ENCODE data around the gene MUC20. TPM values are rescaled to one million over a fixed set of nuclear protein-coding genes. Genes with fewer than 3 reads are reported as not detected.

Gene MUC20
- total and polyA plus RNA-seq, 2 of the 8 experiments (the other 6 are each of a cell fraction or from before 2014, with no cell fraction given), result 0.24 to 0.26 TPM

- Histone ChIP-seq H3K56ac (replicated peaks; ENCODE audit: insufficient read length, low read depth, low read length) (no peak overlapping the region), H3K79me1 (ENCODE audit: low read depth, low read length) (no peaks in the 10 kb centered on the region), H3K9me3 (ENCODE audit: insufficient read depth in 2 of 2, low read depth in 1 of 2, low read length in 1 of 2) (peaks cover 1 to 5% of the 10 kb centered on the region in 2 experiments; a peak in 2 of 4 replicates), H3K4me1 (replicated peaks in 1 of 4; ENCODE audit: control insufficient read depth in 3 of 4, insufficient read depth in 4 of 4, low read length in 3 of 4) (no peaks in the 10 kb centered on the region), H3K18ac (ENCODE audit: extremely low read depth, low read length) (no peak overlapping the region), H4K5ac (ENCODE audit: insufficient read length, low read depth, low read length) (no peak overlapping the region), H4K8ac (ENCODE audit: extremely low read depth, insufficient read depth, low read length) (no peak overlapping the region), H2BK5ac (ENCODE audit: low read depth, low read length) (no peak overlapping the region), H2BK15ac (ENCODE audit: low read length) (no peak overlapping the region), H3K27ac (ENCODE audit: low read depth, low read length) (no peak overlapping the region), H2AFZ (ENCODE audit: low read length) (no peak overlapping the region), H3K9ac (replicated peaks in 1 of 4; ENCODE audit: extremely low read depth in 1 of 4, low read depth in 3 of 4, low read length in 3 of 4) (no peak overlapping the region), H3K4ac (replicated peaks; ENCODE audit: insufficient read length, low read depth, low read length) (no peak overlapping the region), H3K23ac (ENCODE audit: insufficient read length) (no peak overlapping the region), H4K20me1 (replicated peaks in 1 of 2; ENCODE audit: control insufficient read depth in 1 of 2, insufficient read depth in 2 of 2, low read length in 2 of 2) (no peaks in the 10 kb centered on the region), H3K79me2 (ENCODE audit: control insufficient read depth in 1 of 2, insufficient read depth in 2 of 2, low read length in 2 of 2) (no peaks in the 10 kb centered on the region), H4K91ac (replicated peaks; ENCODE audit: insufficient read length, low read length) (no peak overlapping the region), H3K4me3 (ENCODE audit: extremely low read depth in 1 of 4, insufficient read depth in 2 of 4, low read depth in 3 of 4, low read length in 4 of 4) (no peak overlapping the region), H3K36me3 (ENCODE audit: control insufficient read depth in 2 of 4, insufficient read depth in 4 of 4, low read length in 3 of 4) (no peaks in the 10 kb centered on the region), H2AK5ac (ENCODE audit: low read depth, low read length) (no peak overlapping the region), H2BK120ac (replicated peaks; ENCODE audit: low read depth, low read length) (no peak overlapping the region), H3K27me3 (replicated peaks in 1 of 4; ENCODE audit: control insufficient read depth in 3 of 4, extremely low read depth in 1 of 4, insufficient read depth in 3 of 4, low read length in 3 of 4) (no peaks in the 10 kb centered on the region; a peak in 2 of 7 replicates), H3K4me2 (ENCODE audit: insufficient read depth in 1 of 2, low read depth in 2 of 2, low read length in 2 of 2) (no peak overlapping the region), H2BK20ac (ENCODE audit: low read length) (no peak overlapping the region), H3K14ac (ENCODE audit: insufficient read length) (no peak overlapping the region), H2BK12ac (ENCODE audit: low read depth, low read length) (no peak overlapping the region), H3K23me2 (ENCODE audit: low read depth, low read length) (peaks cover 7% of the 10 kb centered on the region; the same call in 1 of the 2 replicates)
- FAIRE-seq (no peak), DNase-seq (ENCODE audit: low read depth in 1 of 2, low spot score in 2 of 2) (no peak)
- 95% methylated on average over 14 of the region's 14 CpGs; no CpG with 5 or more reads in 1 of the 2 experiments for WGBS, 2 experiments (ENCODE audit: extremely low coverage in 1 of 2, insufficient coverage in 1 of 2, insufficient read length in 1 of 2, insufficient replicate concordance in 2 of 2, low coverage in 1 of 2, low lambda C conversion rate in 2 of 2, missing lambda C conversion rate in 1 of 2)
- no peak for TF ChIP-seq TCF12 (IDR thresholded peaks at IDR 0.05; ENCODE audit: low read depth, low read length)
- no peak for TF ChIP-seq SIX5 (IDR thresholded peaks at IDR 0.05; ENCODE audit: low read depth, low read length)
- TF ChIP-seq SUZ12 (IDR thresholded peaks at IDR 0.05; ENCODE audit: low read length), result no peak
- TF ChIP-seq ZNF274 (IDR thresholded peaks at IDR 0.05; ENCODE audit: borderline replicate concordance, extremely low read depth, low read length), result no peak
- no peak for TF ChIP-seq KDM4A (IDR thresholded peaks at IDR 0.05; ENCODE audit: low read depth, low read length, severe bottlenecking)
- TF ChIP-seq SIRT6 (IDR thresholded peaks at IDR 0.05; ENCODE audit: low read length), result no peak
- TF ChIP-seq CBX8 (IDR thresholded peaks at IDR 0.05; ENCODE audit: borderline replicate concordance, low read depth, low read length), result no peak
- no peak for TF ChIP-seq E2F6 (IDR thresholded peaks at IDR 0.05)
- TF ChIP-seq BACH1 (IDR thresholded peaks at IDR 0.05; ENCODE audit: low read length), result no peak
- TF ChIP-seq PHF8 (conservative IDR thresholded peaks at IDR 0.05; ENCODE audit: low read depth, low read length), result no peak
- POLR2A ChIA-PET (ENCODE audit: partially characterized antibody), result interaction anchor here (0.6 to 1.6 kb wide), 2 partner anchors 40 to 1105 kb away, joined by 3 read pairs; no protein-coding TSS in a partner anchor
- CTCF ChIA-PET (ENCODE audit: partially characterized antibody), result interaction anchor here (0.8 to 5.8 kb wide), 3 partner anchors 8 to 84 kb away, joined by 3 to 33 read pairs (median 4); no protein-coding TSS in a partner anchor
These were observed 45.9 kb downstream of the MUC20 start for GRCh38 chr3:195766671-195767070.

All from H1 (cell line).